Uterus (tissue), 2 donors: ENCODE results near the gene OPRD1.

Experiments
- CTCF ChIP-seq, 4 experiments: fragments of 200-600 bp in 2 of 4; fragments of 450-650 bp in 2 of 4; sonication (generic) in 2 of 4; IDR thresholded peaks; one replicate each; pipeline ENCODE4 v1.5.1; 2016 to 2019; ENCODE audit warnings: antibody characterized with exemption in 4 of 4, mild to moderate bottlenecking in 2 of 4, moderate library complexity in 1 of 4
- POLR2A ChIP-seq, 2 donors: fragments of 450-650 bp; IDR thresholded peaks; one replicate each; pipeline ENCODE4 v1.6.1; 2016; ENCODE audit warnings: antibody characterized with exemption in 2 of 2, mild to moderate bottlenecking in 1 of 2, moderate library complexity in 1 of 2

GRCh38 chr1:28775121-28775942 is 36.6 kb upstream of the OPRD1 start:
- TF ChIP-seq CTCF (IDR thresholded peaks at IDR 0.05) (no peak), POLR2A (IDR thresholded peaks at IDR 0.05) (peak in 1 of 2 donors; percentile 10)
